Lung microvascular endothelial cell (primary cell): ENCODE measurements around the gene OTULIN. TPM values are rescaled to one million over a fixed set of nuclear protein-coding genes. Genes with fewer than 3 reads are reported as not detected.

Experiments
- DNase-seq, 2 donors: peaks; one replicate each; pipeline versions ENCODE4 v3.0.0 to v3.0.0-alpha.2; 2010; ENCODE audit warnings: low read depth in 2 of 2
- total RNA-seq: library from RNA; depleted of rRNA; stranded (reverse); fragments of >200 nt; gene quantifications from 2 replicates; pipeline ENCODE4 v1.2.1, GENCODE V29; 2014

Gene OTULIN
- total RNA-seq, 1 donor from 2014 or later: 16.1 TPM

GRCh38 chr5:14720236-14720923 lies 55.9 kb downstream of the OTULIN start:
- DNase-seq: no peak

DNA sequence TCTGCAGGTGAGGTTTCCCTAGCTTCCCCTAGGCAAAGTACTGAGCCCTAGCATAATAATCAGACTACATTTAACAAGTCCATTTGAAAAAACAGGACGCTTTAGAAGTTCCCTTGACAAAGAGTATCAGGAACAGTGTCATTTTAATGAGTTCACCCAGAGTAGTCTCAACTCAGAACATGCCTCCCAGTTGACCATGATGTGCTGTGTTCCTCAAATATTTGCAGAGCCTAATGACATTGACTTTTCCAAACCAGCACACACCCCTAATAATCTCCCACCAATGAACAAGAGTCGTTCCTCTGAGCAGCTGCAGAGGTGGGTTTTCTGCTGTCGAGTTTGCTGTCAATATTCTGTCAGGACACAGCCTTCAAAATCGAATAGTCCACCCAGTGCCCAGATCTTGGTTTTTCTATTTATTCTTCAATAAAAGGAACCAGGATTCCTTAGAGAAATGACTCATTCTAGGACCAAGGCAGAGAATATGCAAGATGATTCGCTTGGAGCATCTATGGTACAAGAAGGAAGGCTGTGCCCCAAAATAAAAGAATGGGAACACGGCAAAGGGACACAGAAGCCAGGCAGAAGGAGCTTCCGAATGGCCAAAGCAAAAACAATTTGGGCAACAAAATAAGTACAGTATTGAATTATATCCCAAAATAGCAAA lies 57.6 kb downstream of the OTULIN start:
- DNase-seq: no peak

GRCh38 chr5:14722923-14723322 lies 58.4 kb downstream of the OTULIN start:
- DNase-seq: no peak

GRCh38 chr5:14723701-14724132 lies 59.2 kb downstream of the OTULIN start:
- no peak for DNase-seq

DNA sequence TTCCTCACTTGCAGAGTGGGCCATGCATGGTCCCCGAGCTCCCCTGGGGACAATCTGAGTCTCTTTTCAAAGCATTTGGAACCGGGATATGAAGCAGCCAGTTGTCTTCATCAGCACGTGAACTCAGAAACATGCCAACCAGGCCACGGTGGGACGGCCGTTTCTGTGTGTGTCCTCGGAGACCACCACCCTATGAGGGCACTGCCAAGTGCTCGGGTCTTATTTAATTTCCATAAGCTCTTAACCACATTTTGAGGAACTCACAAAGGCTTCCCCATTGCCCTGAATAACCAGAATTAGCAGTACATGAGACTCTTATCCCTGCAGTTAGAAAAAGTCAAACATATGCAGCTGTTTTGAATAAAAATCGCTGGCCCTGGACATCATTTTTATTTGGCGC lies 60.1 kb downstream of the OTULIN start:
- no peak for DNase-seq

DNA sequence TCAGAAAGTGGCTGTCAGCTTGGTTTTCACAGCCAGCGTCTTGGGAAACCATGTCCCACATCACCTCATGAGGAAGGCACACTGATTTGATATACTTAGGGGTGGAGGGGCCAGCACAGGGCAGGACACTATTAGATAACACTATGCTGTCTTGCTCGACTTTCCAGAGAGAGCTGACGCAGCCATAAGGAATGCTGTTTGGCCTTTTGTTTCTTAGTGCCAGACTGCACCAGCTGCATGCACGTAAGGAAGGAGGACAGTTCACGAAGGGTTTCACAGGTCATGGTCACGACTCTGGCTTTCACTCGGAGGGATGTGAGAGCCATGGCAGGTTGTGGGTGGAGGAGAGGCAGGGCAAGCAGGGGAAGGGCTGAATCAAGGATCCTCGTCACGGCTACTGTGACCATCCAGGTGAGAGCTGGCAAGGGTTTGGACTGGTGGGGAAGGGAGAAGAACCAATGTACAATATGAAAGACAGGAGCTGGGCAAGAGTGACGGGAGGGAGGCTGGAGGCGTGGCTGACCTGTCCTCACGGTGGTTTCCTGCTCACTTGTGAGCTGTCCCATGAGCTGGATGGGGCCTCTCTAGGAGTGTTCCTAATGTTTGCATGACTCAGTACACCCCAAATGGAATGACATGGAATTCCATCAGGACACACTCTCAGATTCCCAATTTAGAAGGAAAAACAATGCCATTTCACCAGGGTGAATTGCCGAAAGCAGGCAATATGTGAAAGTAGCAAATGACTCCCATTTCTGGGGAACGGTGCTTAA lies 61.7 kb downstream of the OTULIN start:
- DNase-seq: peak in 1 of 2 donors; percentile 35

- peak; percentile 86 to 89 for DNase-seq
Measured at GRCh38 chr5:14727428-14727865, 62.9 kb downstream of the OTULIN start.

GRCh38 chr5:14727928-14728458 lies 63.5 kb downstream of the OTULIN start:
- DNase-seq: no peak

DNA sequence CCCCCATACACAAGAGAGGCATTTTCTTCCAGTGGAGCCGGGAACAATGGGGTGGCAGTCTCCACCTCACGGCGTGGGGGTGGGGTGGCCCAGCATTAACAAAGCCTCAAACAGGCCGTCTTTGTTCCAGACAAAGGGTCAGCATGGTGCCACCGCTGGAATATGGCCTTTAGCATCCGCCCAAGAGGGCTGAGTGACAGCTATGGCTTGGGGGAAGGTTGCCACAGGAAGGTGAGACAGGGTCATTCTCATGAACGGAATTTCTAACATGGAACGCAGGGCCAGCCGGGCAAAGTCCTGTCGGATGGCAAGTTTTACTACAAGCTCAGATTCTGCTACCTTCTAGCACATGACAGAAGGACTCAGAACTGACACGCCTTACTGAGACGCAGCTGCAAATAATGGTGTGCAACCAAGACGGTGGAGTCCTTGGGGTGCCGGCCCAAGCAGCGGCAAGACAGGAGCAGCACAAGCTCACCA lies 64.0 kb downstream of the OTULIN start:
- peak; percentile 14 to 20 for DNase-seq

DNA sequence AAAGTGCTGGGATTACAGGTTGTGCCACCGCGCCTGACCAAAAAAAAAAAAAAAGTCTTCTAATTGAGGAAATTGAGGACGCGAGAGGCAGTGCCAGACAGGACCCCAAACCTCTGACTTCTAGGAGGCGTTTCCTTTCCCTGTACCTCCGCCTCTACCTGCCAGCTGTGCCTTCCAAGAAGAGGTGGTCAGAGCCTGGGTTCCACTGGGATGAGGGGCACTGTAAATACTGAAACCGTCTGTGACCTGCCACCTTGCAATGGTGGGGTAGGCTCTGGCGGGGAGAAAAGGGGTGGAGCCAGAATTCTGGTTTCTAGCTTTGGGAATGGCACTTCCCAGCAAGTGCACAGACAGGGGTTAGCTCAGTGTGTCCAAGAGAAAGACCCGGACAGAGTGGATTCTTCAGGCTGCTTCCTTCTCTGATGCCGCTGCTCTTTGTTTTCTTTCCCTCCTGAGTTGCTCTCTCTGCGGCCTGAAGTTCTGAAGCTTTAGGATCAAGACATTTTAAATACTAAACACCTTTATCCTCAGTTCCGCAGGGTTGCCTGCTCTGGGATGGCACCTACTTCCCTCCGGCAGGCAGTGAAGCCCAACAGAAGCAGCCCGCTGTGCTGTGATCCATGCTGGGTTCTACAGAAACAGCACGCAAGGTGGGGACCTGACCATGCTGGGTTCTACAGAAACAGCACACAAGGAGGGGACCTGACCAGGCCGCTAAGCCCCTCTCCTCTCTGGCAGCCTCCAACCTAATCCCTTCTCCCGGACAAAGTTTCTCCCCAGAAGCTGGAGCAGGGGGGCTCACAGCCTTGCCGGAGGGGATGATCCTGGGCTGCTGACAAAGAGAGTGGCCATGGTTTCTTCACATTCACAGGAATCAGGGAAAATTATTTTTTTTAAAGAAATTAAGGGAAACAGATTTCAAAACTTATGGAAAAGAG lies 65.2 kb downstream of the OTULIN start:
- DNase-seq: no peak

GRCh38 chr5:14730466-14730865 lies 65.9 kb downstream of the OTULIN start:
- no peak for DNase-seq

DNA sequence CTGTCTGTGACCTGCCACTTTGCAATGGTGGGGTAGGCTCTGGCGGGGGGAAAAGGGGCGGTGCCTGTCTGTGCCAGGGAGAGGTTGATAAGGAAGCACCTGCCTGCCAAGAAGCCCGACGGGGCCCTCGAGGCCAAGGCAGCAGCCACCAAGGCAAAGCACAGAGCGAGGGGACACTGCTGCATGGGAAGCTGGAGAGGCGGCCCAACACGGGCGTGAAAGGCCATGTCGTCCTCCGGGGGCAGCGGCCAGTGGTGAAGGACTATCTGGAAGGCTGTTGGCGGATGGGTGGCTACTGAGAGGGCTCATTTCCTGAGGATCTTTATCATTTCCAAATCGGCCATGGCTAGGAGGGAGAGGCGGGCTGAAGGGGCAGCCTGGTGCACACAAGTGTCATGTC lies 66.4 kb downstream of the OTULIN start:
- no peak for DNase-seq

DNA sequence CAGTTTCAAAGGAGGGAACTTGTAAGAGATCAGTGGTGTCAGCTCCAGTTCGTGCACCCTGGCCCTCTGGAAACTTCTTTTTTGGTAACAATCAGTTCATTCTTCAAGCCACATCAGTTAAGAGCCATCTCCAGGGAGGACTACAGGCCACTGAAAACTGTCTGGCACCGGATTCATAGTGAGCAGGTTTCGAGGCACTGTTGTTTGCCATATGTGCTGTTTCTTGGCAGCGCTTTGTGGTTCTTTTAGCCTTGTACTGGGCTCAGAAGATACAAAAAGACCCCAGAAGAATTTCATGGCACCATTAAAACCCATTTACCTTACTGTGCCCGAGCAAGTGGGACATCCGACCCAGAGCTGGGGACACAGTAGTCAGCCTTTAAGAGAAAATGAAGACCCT lies 68.5 kb downstream of the OTULIN start:
- no peak for DNase-seq

GRCh38 chr5:14733661-14734060 lies 69.1 kb downstream of the OTULIN start:
- no peak for DNase-seq

DNA sequence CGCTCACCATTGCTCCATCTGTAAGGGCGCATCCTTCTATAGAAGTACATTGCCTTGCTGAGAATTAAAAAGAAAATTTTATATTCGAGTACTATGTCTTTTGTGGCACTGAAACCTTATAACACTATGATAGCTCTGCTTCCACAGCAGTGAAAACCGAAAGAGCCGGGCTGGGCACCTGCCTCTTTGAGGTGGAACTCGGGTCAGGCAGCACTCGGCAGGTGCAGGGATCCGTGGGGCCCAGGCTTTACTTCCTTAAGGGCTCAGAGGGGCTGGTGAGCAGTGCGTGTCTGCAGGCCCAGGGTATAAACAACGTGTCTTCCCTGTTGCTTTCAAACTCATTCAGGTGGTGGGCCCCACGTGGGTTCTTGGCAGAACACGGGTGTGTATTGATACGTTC lies 69.9 kb downstream of the OTULIN start:
- DNase-seq: no peak

DNA sequence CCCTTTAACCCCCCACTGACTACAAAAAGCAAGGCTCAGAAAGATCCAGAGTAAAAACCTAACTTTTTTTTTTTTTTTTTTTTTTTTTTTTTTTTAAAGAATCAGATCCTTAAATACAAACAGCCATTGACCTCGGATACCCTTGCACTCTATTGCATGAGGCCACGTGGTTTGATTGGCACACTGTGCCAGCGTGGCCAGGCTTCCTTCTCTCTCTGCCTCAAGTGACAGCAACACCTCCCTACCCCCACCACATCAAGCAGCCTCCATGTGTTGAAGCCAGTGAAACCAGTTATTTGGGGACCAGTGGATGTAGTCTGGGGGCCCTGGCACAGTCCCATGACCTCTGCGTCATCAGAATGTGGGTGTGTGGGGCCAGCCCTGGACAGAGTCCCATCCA lies 71.4 kb downstream of the OTULIN start:
- no peak for DNase-seq

DNA sequence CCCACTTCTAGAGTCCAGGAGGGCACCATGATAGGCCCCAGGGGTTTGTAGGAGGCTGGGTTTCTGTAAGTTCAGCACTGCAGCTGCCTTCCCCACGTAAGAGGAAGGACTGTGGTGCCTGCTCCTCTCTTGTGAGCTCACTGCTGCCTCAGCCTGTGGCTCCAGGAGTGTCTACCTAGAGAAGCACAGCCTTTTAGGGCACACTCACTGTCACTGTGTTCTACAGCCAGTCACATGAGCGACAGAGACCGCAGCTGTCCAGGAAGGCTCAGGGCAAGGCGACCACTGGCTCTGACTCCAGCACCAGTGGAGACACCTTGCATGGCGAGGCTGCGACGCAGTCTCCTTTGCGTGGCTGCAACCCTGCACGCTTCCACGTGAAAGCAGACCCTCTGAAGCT lies 72.8 kb downstream of the OTULIN start:
- no peak for DNase-seq

- DNase-seq: no peak
Measured at GRCh38 chr5:14738050-14738449, 73.5 kb downstream of the OTULIN start.

DNA sequence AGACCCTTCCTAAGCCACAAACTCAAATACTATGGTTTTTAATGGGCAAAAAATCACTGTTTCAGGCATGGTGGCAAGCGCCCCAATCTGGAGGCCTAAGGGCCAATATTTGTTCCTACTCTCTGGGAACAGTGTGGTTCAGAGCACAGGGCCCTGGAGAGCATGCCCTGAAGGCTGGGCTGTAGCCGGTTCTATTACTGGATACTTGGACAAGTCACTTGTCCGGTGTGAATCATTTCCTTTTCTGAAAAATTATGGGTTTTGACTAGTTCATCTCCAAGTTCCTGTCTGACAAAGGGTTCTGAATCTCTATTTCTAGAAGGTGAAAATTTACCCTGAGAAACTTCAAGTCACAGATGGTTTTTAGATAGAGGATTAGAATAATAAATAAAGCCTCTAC lies 75.0 kb downstream of the OTULIN start:
- peak; percentile 78 to 93 for DNase-seq

- DNase-seq: peak in 1 of 2 donors; percentile 24
Measured at GRCh38 chr5:14739981-14740380, 75.5 kb downstream of the OTULIN start.

DNA sequence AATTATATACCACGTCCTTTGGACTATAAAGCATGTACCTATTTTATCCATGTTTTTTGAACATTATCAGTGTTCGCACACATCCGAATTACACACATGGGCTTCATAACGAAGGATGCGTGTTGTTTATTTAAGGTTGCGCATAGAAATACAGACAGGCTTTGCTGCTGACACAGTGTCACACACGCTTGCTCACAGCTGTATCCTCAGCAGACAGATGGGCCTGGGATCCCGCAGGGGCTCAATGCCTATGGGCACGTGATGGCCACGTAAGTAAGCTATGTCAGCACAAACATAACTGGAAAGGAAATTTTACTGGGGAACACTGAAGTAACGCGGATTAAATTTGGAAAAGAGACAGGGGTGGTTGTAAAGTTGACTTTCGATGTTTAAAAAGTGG lies 76.6 kb downstream of the OTULIN start:
- DNase-seq: peak in 1 of 2 donors; percentile 94
